ENCODE results near the gene CPT2. TPM values are rescaled to one million over a fixed set of nuclear protein-coding genes. Genes with fewer than 3 reads are reported as not detected.

CPT2 gene
- total RNA-seq, result 13.0 and 13.8 TPM in 2 replicates

GRCh38 chr1:53196485-53197290 is at the start of gene CPT2:
Gene CPT2 (plus strand): TSS chr1:53196824. CDS start chr1:53196944, 120 bp downstream.

DNA sequence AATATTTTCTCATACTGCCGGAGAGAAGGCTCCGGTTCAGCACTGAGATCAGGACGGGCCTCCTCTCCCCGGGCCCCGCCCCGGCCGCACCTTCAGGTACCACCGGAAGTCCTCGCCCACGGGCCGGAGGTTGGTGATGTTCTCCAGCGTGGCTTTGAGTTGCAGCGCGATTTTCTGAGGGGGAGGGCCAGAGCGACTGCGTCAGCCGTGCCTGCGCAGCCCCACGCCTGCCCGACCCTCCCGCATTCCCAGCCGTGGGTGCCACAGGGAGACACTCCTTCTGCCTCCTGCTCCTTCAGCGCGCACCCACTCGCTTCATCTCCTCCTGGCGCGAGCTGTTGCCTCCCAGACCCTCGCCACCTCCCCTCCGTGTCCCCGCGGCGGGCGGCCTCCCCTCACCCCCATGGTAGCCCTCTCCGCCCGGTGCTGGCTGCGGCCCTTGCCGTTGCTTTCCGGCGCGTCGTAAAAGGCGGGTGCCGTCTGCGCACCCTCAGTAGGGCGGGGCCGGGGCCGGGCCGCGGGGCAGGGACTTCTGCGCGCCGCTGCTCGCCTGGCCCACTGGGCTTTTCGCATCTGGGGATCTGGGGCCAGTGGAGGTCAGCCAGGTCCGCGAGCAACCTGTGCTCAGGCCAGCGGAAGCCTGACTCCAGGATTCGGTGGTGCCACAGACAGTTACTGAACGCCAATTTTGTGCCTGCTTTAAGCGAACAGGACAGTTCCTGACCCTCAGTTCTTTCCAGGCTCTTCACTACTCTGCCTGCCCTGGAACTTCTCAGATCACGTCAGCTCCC is 23.7 kb downstream of the CPT2 start, which contains the start of gene CZIB:
CZIB (minus strand) TSS at position 464 of the 791 bp plus-strand sequence; CDS start at position 405, 59 bp downstream.

DNA sequence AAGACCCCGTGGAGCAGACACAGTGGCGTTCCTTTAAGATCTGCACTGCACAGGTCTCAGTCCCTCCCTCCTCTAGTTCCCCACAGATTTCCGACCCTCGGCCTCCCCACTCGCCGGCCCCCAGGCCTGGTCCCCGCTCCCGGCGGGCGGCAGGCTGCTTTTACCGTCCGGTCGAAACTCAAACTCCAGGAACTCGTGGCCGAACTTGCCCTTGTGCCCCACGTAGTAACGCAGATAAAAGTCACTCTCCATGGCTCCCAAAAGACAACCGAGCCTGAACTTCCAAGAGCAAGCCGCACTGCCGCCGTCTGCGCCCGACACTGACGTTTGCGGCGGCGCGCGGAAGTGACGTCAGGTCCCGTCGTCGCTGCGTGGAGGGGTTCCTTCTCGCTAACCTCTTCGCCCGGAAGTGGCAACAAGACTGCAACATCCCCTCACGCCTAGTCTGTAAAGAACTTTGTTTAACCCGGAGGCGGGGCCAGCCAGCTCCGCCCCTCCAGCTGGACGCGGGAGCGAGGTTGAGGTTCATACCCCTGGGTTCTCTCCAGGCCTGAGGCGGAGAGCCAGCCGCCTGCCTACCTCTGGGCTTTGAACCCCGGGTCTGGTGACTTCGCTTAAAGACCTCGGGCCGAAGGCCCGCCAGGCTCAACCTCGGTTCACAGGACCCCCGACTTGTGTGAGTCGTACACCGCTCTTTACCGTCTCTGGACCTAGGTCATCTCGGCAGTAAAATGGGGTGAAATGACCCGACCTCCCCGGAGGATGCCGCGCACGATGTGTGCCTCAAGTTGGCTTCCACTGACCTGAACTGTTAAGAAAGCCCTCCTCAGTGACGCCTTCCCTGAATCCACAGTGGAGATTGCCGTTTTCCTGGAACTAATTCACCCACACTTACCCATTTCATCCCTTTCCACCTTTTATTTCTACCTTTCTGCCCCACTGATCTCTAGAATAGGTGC is 41.9 kb downstream of the CPT2 start, which contains the start of gene MAGOH:
MAGOH (minus strand) TSS at position 322 of the 959 bp plus-strand sequence; CDS start at position 252, 70 bp downstream.

Other genes with a start within 250 kb of the CPT2 start
- 5.6 and 35.1 TPM in 2 replicates for gene PODN, start 134.6 kb upstream of the CPT2 start, total RNA-seq
- 0.12 TPM in 1 of 2 replicates, not detected in the other for gene SLC1A7, start 54.2 kb upstream of the CPT2 start, total RNA-seq
- gene CZIB, start 23.8 kb downstream of the CPT2 start, total RNA-seq, result 50.9 and 67.5 TPM in 2 replicates
- gene MAGOH, start 41.7 kb downstream of the CPT2 start, total RNA-seq, result 23.2 and 44.9 TPM in 2 replicates
- gene LRP8, start 131.2 kb downstream of the CPT2 start, total RNA-seq, result 45.2 and 58.2 TPM in 2 replicates